HG03025 (cell line): Measurements from ENCODE around the gene DCANP1.

Source experiments
- ATAC-seq: cut with Tn5 transposase; IDR thresholded peaks from one replicate; pipeline ENCODE4 v1.9.1; 2021; ENCODE audit warnings: mild to moderate bottlenecking, moderate library complexity; ENCODE audit not compliant: unreplicated experiment, low FRiP score

Gene DCANP1

GRCh38 chr5:135443161-135443960 is 3.8 kb downstream of the DCANP1 start:
- no peak for ATAC-seq

GRCh38 chr5:135442431-135443160 is 4.6 kb downstream of the DCANP1 start:
- no peak for ATAC-seq

GRCh38 chr5:135441919-135442318 is 5.2 kb downstream of the DCANP1 start:
- no peak for ATAC-seq

GRCh38 chr5:135441350-135441831 is 5.8 kb downstream of the DCANP1 start:
- no peak for ATAC-seq

- ATAC-seq, result no peak
These were observed 6.2 kb downstream of the DCANP1 start for GRCh38 chr5:135440916-135441315.

GRCh38 chr5:135439231-135440205 is 7.6 kb downstream of the DCANP1 start:
- ATAC-seq, result no peak

GRCh38 chr5:135438636-135439221 is 8.4 kb downstream of the DCANP1 start:
- no peak for ATAC-seq

- no peak for ATAC-seq
These were observed 9.2 kb downstream of the DCANP1 start for GRCh38 chr5:135437796-135438560.

DNA sequence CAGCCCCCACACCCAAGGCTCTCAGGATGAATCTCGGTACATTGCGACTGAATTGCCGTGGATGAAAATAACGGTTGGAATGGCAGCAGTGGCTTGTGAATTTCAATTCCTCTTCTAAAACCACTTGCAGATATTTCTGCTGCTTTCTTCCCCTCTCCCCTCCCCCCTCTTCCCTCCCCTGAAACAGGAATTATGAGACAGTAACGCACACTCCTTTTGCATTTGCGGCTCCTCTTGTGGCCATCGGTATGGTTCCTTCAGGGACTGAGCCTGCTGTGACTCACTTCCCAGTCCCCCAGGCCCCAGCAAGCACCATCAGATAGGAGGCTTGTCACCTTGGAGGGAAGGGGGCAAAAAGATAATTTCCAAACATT is 9.7 kb downstream of the DCANP1 start:
- ATAC-seq, result no peak

- ATAC-seq, result no peak
These were observed 10.2 kb downstream of the DCANP1 start for GRCh38 chr5:135436951-135437418.

- no peak for ATAC-seq
These were observed 11.4 kb downstream of the DCANP1 start for GRCh38 chr5:135435467-135436330.

- ATAC-seq, result no peak
These were observed 12.3 kb downstream of the DCANP1 start for GRCh38 chr5:135434591-135435466.

GRCh38 chr5:135433681-135434426 is 13.3 kb downstream of the DCANP1 start:
- no peak for ATAC-seq

DNA sequence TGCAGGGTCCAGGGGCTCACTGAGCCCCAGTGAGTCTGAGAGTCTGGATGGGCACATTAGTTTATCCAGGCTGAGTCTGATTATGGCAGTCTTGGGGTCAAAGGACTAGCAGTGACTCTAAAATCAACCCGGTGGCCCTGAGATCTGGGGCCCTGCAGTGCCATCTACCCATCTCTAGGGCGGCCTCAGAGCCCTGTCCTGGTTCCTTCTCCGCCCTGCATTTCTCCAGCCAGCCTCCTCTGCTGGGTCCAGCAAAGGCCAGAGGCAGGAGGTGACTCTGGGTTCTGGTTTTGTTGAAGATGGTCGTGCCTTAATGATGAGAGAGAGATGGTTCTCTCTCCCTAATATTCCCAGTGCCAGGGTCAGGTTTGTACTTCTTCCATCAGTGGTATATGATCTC is 15.0 kb downstream of the DCANP1 start:
- ATAC-seq, result no peak

- no peak for ATAC-seq
These were observed 17.1 kb downstream of the DCANP1 start for GRCh38 chr5:135430135-135430437.

- ATAC-seq, result no peak
These were observed 17.6 kb downstream of the DCANP1 start for GRCh38 chr5:135429301-135430134.
